Psoas muscle (tissue), 8 donors: Measurements from ENCODE around the gene PIAS4. TPM values are rescaled to one million over a fixed set of nuclear protein-coding genes. Genes with fewer than 3 reads are reported as not detected.
A peak's percentile ranks its signal among the peaks of the same experiment; 100 is the strongest.

Source experiments
- ATAC-seq, 4 donors: fragments of 200-7000 bp; cut with Tn5 transposase; one replicate each; pipeline ENCODE4 v1.9.1; 2020; ENCODE audit warnings: moderate library complexity in 3 of 4, mild to moderate bottlenecking in 2 of 4
- DNase-seq, 2 donors: peaks; one replicate each; pipeline ENCODE4 v3.0.0-alpha.2; 2020
- H3K27ac ChIP-seq: fragments of 200-600 bp; one replicate; pipeline ENCODE4 v1.8.0; 2022
- H3K27me3 ChIP-seq, 3 donors: fragments of 200-600 bp in 1 of 3; one replicate each; pipeline versions ENCODE4 v1.6.1 to v1.8.0; 2013 to 2022; ENCODE audit warnings: low read length in 2 of 3, mild to moderate bottlenecking in 2 of 3, moderate library complexity in 1 of 3; ENCODE audit not compliant: insufficient read depth in 3 of 3
- H3K36me3 ChIP-seq, 2 donors: fragments of 200-600 bp in 1 of 2; one replicate each; pipeline versions ENCODE4 v1.6.1 to v1.8.0; 2013 to 2022; ENCODE audit warnings: low read depth in 1 of 2, mild to moderate bottlenecking in 1 of 2, moderate library complexity in 1 of 2; ENCODE audit not compliant: insufficient read depth in 1 of 2
- H3K4me1 ChIP-seq: fragments of 200-600 bp; one replicate; pipeline ENCODE4 v1.8.0; 2022
- H3K4me3 ChIP-seq: fragments of 200-600 bp; one replicate; pipeline ENCODE4 v1.8.0; 2022; ENCODE audit warnings: mild to moderate bottlenecking
- H3K9me3 ChIP-seq: fragments of 200-600 bp; one replicate; pipeline ENCODE4 v1.8.0; 2022
- CTCF ChIP-seq: fragments of 200-600 bp; IDR thresholded peaks from one replicate; pipeline ENCODE4 v1.8.0; 2022; ENCODE audit warnings: antibody characterized with exemption
- WGBS, 3 donors: extraction: QIAGEN DNeasy Blood & Tissue Kit; methylation state at CpG; one replicate each; pipeline versions ENCODE4 v1.1.6 to v1.1.7; 2013; 5-methylcytosine and 5-hydroxymethylcytosine counted together
- intact Hi-C, 2 donors: fragments of 100-400 bp; cut with DNase I; formaldehyde crosslinking; loops; one replicate each; pipeline versions ENCODE4 v1.11.0 to v1.14.2; 2022
- polyA plus RNA-seq, 3 donors: library from polyadenylated mRNA; stranded (reverse); fragments of 200-250 nt; gene quantifications; one replicate each; pipeline ENCODE4 v1.2.3, GENCODE V29; 2013
- total RNA-seq, 4 donors: library from RNA; stranded (reverse); fragmentation: NEBNext Ultra II Directional in 2 of 4; extraction: Animal tissue kit (Norgen Biotek cat#: 25700) in 2 of 4; gene quantifications; one replicate each; pipeline versions ENCODE4 v1.2.1 to v1.2.4, GENCODE V29; 2021 to 2023
- donor health status: healthy with polysubstance abuse.
- donor health status: DM: no; HTN: no; CAD: no; lungs with moderate emphysema.
- donor health status: Bipolar disorder and iron deficiency.
- donor health status: healthy.
- donor health status: DM: yes; HTN: yes; CAD: no.
- donor health status: DM: no; HTN: no; CAD: no.
- donor health status: DM: no; HTN: no; CAD: no.
- donor health status: DM: yes; HTN: yes; CAD: no.

The PIAS4 gene
- total and polyA plus RNA-seq, 7 donors = 12.7 to 27.2 (median 15.1) TPM

DNA sequence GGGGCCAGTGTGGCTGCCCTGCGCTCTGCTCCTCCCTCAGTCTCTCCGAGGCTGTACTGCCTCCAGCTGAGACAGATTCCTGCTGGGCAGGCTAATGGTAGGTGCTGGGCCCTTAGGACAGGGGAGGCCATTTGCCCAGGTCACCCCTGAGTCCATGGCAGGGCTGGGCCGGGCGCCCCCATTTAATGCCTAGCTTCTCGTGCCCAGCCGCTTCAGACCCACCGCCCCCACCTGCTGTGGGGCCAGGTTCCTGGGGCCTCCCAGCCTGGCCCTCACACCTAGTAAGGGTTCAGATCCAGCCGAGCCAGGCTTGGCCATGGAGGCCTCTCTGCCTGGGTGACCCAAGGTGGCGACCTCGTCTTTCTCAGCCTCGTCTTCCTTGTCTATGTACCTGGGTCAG lies 17.8 kb downstream of the PIAS4 start:
- Histone ChIP-seq H3K4me1 (peaks cover 2% of the 10 kb centered on the region), H3K4me3 (no peak overlapping the region), H3K9me3 (no peaks in the 10 kb centered on the region), H3K27ac (no peak overlapping the region), H3K27me3 (no peaks in the 10 kb centered on the region), H3K36me3 (peaks cover 4 to 60% of the 10 kb centered on the region in 2 donors)
- intact Hi-C loops = no loop called here
- ATAC-seq (peak in 1 of 4 donors; percentile 22), DNase-seq (no peak)
- no peak for TF ChIP-seq CTCF
- 72 to 74% (median 73%) methylated on average over 11 of the region's 11 CpGs for WGBS, 3 donors

DNA sequence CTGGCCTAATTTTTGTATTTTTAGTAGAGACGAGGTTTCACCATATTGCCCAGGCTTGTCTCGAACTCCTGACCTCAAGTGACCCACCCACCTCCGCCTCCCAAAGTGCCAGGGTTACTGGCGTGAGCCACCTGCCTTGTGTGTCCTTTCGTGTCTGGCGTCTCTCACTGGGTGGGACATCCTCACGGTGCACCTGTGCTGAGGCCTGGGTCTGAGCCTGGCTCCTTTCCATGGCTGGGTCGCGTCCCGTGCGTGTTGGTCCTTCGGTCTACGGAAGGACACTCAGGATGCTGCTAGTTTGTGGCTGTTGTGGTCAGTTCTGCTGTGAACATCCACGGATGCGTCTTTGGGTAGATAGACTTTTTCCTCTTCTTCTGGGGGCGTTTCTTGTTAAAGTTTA lies 19.6 kb downstream of the PIAS4 start:
- DNase-seq (no peak), ATAC-seq (no peak)
- intact Hi-C loops = no loop called here
- WGBS, 3 donors = 87 to 92% (median 88%) methylated on average over 16 of the region's 16 CpGs
- no peaks in the 10 kb centered on the region for H3K27me3 ChIP-seq
- peaks cover 4 to 75% of the 10 kb centered on the region in 2 donors for H3K36me3 ChIP-seq
- no peaks in the 10 kb centered on the region for H3K4me1 ChIP-seq
- H3K4me3 ChIP-seq = no peak overlapping the region
- no peak for TF ChIP-seq CTCF
- no peaks in the 10 kb centered on the region for H3K9me3 ChIP-seq
- no peak overlapping the region for H3K27ac ChIP-seq

- intact Hi-C loops = no loop called here
- 88 to 91% (median 90%) methylated on average over 45 to 48 of the region's 48 CpGs for WGBS, 3 donors
- Histone ChIP-seq H3K9me3 (no peaks in the 10 kb centered on the region), H3K27ac (no peak overlapping the region), H3K4me3 (no peak overlapping the region), H3K27me3 (no peaks in the 10 kb centered on the region), H3K36me3 (peaks cover 4 to 90% of the 10 kb centered on the region in 2 donors), H3K4me1 (no peaks in the 10 kb centered on the region)
- no peak for ATAC-seq
- no peak for TF ChIP-seq CTCF
- no peak for DNase-seq
These were observed 21.1 kb downstream of the PIAS4 start for GRCh38 chr19:4028334-4029246.

- Histone ChIP-seq H3K36me3 (peaks cover 4 to 90% of the 10 kb centered on the region in 2 donors), H3K4me3 (no peak overlapping the region), H3K9me3 (no peaks in the 10 kb centered on the region), H3K27me3 (no peaks in the 10 kb centered on the region), H3K27ac (no peak overlapping the region), H3K4me1 (no peaks in the 10 kb centered on the region)
- WGBS, 3 donors = 93 to 97% (median 95%) methylated on average over 18 of the region's 18 CpGs
- intact Hi-C loops = no loop called here
- no peak for TF ChIP-seq CTCF
- no peak for ATAC-seq
- DNase-seq = no peak
These were observed 21.7 kb downstream of the PIAS4 start for GRCh38 chr19:4029247-4029614.
